AG04449 (cell line): ENCODE measurements around the gene DLD.

ENCODE experiments used
- CTCF ChIA-PET: fragments of 350-600 bp; formaldehyde crosslinking; extraction: SDS; loops from one replicate; lab custom pipeline; 2021; ENCODE audit warnings: antibody characterized with exemption; lab: Yijun Ruan, JAX
- POLR2A ChIA-PET: fragments of 400-600, 350-600 bp; formaldehyde crosslinking; extraction: SDS; loops from one replicate; lab custom pipeline; 2020; ENCODE audit warnings: antibody characterized with exemption, inconsistent platforms; lab: Yijun Ruan, JAX
- DNase-seq: peaks from one replicate; pipeline ENCODE4 v3.0.0-alpha.2; 2010; ENCODE audit warnings: low read depth, low spot score
- H3K4me3 ChIP-seq: 2 replicates; pipeline ENCODE4 v1.5.1; 2011; ENCODE audit warnings: low read depth, mild to moderate bottlenecking, control low read depth, low read length
- TF ChIP-seq, protein P1 (sequence below): IDR thresholded peaks from one replicate; pipeline ENCODE4 v1.5.1; 2011; ENCODE audit warnings: mild to moderate bottlenecking, moderate library complexity, low read length, control low read depth, inconsistent platforms; ENCODE audit not compliant: insufficient read depth; ENCODE audit errors: missing control alignments

Gene DLD

DNA sequence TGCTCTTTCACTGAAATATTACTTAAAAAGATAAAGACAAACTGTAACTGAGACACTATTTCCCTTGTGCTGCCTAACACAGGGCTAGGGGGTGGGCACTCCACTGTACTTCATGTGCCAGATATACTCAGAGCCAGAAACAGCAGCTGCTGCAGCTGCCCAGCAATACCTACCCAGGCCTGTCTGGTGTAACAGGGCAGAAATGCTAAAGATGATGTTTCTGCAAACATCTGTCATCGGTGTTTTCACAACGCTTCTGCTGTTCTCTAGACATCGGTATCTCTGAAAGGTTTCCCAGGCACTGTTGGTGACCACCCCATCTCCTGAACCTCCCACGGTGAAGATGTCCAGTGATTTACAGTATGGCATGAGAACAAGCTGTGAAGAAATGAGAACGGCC, 69.3 kb downstream of the DLD start:
- ChIA-PET CTCF (interaction anchor here (2.1 kb wide), 1 partner anchor 186 kb away, joined by 7 read pairs; no protein-coding TSS in a partner anchor), POLR2A (interaction anchor here (0.6 kb wide), 1 partner anchor 11 kb away, joined by 3 read pairs; no protein-coding TSS in a partner anchor)
- TF ChIP-seq, protein P1, sequence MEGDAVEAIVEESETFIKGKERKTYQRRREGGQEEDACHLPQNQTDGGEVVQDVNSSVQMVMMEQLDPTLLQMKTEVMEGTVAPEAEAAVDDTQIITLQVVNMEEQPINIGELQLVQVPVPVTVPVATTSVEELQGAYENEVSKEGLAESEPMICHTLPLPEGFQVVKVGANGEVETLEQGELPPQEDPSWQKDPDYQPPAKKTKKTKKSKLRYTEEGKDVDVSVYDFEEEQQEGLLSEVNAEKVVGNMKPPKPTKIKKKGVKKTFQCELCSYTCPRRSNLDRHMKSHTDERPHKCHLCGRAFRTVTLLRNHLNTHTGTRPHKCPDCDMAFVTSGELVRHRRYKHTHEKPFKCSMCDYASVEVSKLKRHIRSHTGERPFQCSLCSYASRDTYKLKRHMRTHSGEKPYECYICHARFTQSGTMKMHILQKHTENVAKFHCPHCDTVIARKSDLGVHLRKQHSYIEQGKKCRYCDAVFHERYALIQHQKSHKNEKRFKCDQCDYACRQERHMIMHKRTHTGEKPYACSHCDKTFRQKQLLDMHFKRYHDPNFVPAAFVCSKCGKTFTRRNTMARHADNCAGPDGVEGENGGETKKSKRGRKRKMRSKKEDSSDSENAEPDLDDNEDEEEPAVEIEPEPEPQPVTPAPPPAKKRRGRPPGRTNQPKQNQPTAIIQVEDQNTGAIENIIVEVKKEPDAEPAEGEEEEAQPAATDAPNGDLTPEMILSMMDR, result no peak
- H3K4me3 ChIP-seq, result no peak overlapping the region
- no peak for DNase-seq

DNA sequence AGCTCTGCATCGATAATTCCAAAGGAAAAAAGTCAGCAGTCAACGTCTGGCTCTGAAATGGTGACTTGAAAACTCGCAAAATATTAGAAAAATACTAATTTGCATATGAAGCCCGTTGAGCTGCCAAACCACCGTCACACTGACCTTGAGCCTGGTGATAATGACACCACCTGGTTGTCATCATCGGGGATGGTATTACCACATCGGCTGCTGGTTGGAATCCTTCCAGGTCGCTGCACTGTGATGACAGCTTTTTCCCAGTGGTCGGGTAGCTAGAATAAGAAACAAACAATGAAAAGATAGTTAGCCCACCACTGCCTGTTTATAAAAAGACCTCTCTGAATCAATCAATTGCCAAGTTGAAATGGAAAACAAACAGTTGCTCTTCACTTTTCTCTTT, 70.4 kb downstream of the DLD start:
- CTCF ChIA-PET, result interaction anchor here (1.0 to 1.8 kb wide), 2 partner anchors 9 to 185 kb away, joined by 3 to 7 read pairs; no protein-coding TSS in a partner anchor
- TF ChIP-seq, protein P1, result no peak
- no peak for DNase-seq
- POLR2A ChIA-PET, result no interaction called here
- H3K4me3 ChIP-seq, result no peak overlapping the region

DNA sequence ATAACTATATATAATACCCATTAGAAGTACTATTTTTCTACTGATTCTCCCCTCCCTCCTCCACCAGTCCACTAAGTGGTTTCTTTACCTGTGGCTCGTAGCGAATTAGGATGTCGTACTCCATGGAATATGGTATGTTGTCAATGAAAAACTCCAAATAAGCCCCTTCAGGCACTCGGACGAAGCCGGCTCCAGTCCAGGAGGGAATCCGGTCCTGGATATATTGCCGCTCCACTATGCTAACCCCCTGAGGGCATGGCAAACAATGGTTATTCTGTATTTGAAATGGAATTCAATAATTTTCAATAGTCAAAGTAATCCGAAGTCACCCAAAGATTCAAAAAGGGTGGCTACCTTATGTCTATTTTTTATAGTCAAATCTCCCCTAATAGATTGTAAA, 71.8 kb downstream of the DLD start:
- TF ChIP-seq, protein P1, result no peak
- ChIA-PET CTCF (no interaction called here), POLR2A (no interaction called here)
- no peak for DNase-seq
- no peak overlapping the region for H3K4me3 ChIP-seq

DNA sequence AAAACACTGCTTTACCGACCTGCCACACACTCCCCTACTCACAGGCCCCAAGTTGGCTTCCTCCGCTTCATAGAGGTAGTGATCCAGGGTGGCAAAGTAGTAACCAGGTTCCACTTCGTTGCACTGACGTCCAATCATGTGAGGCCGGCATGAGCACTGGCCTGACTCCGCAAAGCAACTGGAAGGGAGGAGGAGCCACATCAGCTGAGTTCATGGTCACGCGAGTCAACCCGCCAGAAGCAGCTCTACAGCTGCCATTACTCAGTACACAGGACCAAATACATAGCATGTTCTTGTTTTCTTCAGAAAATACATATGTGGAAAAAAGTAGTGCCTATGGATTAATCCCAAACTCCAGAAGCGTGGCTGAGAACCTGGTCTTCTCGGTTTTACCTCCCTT, 73.5 kb downstream of the DLD start:
- ChIA-PET CTCF (interaction anchor here (1.1 kb wide), 1 partner anchor 182 kb away, joined by 3 read pairs; no protein-coding TSS in a partner anchor), POLR2A (interaction anchor here (0.9 kb wide), 1 partner anchor 10 kb away, joined by 3 read pairs; no protein-coding TSS in a partner anchor)
- no peak for DNase-seq
- no peak overlapping the region for H3K4me3 ChIP-seq
- TF ChIP-seq, protein P1, result no peak

DNA sequence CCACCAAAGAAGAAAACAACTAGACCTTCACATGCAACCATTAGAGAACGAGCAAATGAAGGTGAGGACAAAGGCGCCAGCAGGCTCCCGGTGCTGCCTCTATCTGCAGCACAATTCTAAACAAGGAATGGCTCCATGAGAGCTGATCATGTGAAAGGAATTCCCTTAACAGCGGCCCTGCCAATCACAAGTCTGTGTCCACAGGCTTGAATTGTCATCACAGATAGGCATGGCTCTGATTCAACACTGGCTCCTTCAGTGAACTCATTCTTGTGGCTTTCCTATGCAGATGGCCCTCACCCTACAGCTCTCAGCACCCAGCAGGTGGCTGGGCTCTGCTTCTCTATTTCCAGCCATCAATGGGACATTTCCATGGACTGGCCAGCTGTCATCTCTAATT, 75.7 kb downstream of the DLD start:
- TF ChIP-seq, protein P1, result no peak
- ChIA-PET CTCF (interaction anchor here (0.7 to 2.3 kb wide), 12 partner anchors 9 to 179 kb away, joined by 3 to 8 read pairs (median 4); no protein-coding TSS in a partner anchor), POLR2A (interaction anchor here (0.6 to 2.1 kb wide), 3 partner anchors 14 to 237 kb away, joined by 3 to 8 read pairs (median 4); no protein-coding TSS in a partner anchor)
- peak; percentile 63 for DNase-seq
- H3K4me3 ChIP-seq, result no peak overlapping the region

DNA sequence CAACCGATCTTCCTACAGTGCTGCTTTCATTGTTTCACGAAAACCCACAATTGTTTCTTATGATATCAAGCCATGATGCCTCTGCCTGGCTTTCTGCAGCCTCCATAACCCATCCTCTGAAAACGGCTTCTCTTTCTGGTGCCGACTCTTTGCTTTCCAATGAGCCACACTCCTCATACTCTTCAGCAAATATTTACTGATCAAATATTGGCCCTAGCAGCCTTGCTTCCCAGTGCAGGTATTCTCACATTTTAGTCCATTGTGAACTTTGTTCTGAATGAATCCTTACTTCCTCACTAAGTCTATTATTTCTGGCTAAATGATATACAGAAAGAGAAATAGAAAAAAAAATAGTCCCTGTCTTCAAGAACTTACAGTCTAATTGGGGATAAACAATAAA, 76.4 kb downstream of the DLD start:
- ChIA-PET POLR2A (interaction anchor here (0.6 to 2.1 kb wide), 3 partner anchors 15 to 236 kb away, joined by 3 to 8 read pairs (median 4); no protein-coding TSS in a partner anchor), CTCF (interaction anchor here (1.0 to 2.3 kb wide), 4 partner anchors 8 to 15 kb away, joined by 4 to 7 read pairs (median 4); no protein-coding TSS in a partner anchor)
- TF ChIP-seq, protein P1, result no peak
- H3K4me3 ChIP-seq, result no peak overlapping the region
- no peak for DNase-seq
